M059J (cell line): Measurements from ENCODE around the gene RNF181. TPM values are rescaled to one million over a fixed set of nuclear protein-coding genes. Genes with fewer than 3 reads are reported as not detected.
"Not testable (repeated sequence)": the region's sequence is repeated elsewhere in the genome, so short reads cannot be mapped to it uniquely, and the experiment has no call there.

ENCODE experiments used
- DNase-seq: peaks from one replicate; pipeline ENCODE4 v3.0.0-alpha.2; 2012; ENCODE audit warnings: low read depth
- total RNA-seq: library from RNA; depleted of rRNA; stranded (reverse); fragments of >200 nt; shearing (Covaris generic); gene quantifications from 2 replicates; pipeline ENCODE4 v1.2.3, GENCODE V29; 2014; rRNA removed

The RNF181 gene
- total RNA-seq, 1 experiment from 2014 or later = 332 TPM

DNA sequence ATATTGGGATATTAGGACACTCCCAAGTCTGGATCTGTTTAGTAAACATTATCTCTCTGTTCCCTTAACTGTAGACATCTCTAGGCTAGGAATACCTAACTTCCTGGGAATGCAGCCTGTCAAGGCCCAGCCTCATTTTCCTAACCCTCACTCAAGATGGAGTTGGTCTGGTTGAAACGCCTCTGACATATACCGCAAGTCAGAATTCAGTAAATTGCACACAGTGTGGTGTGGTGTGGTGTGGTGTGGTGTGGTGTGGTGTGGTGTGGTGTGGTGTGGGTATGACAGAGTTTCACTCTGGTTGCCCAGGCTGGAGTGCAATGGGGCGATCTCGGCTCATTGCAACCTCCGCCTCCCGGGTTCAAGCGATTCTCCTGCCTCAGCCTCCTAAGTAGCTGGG is 19.2 kb downstream of the RNF181 start:
- DNase-seq = not testable (repeated sequence)

DNA sequence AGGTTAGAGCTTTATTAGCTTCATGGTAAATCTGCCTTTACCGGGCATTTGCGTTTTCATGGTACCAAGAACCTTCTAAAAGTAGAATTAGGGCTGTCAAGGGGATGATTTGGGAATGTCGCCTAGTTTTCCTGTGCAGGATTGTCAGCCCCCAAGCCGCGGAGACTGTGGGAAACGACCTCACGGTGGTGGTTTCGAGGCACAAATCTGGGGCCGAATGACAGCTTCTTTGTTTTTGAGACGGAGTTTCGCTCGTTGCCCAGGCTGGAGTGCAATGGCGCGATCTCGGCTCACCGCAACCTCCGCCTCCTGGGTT is 19.8 kb downstream of the RNF181 start:
- no peak for DNase-seq

DNA sequence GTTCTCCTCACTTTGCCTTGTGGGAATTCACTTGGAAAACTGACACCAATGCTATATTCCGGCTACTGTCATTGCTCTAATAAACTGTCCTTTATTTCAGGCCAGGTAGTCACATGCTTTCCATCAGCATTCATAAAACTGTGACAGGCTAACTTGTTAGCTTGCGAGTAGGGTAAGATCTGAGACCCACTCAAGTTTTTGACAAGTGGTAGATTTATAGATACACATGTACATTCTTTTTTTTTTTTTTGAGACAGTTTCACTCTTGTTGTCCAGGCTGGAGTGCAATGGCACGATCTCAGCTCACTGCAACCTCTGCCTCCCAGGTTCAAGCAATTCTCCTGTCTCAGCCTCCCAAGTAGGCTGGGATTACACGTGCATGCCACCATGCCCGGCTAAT is 22.2 kb downstream of the RNF181 start:
- DNase-seq = not testable (repeated sequence)

DNA sequence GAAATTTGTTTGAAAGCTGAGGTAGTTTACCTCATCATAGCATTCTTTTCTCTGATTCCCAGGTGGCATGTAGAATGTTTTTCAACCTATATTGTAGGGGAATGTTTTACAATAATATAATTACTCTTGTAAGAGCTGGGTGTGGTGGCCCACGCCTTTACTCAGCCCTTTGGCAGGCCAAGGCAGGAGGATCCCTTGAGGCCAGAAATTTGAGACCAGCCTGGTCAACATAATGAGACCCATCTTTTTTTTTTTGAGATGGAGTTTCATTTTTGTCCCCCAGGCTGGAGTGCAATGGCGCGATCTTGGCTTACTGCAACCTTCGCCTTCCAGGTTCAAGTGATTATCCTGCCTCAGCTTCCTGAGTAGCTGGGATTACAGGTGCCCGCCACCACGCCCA is 24.1 kb downstream of the RNF181 start:
- DNase-seq = no peak

DNA sequence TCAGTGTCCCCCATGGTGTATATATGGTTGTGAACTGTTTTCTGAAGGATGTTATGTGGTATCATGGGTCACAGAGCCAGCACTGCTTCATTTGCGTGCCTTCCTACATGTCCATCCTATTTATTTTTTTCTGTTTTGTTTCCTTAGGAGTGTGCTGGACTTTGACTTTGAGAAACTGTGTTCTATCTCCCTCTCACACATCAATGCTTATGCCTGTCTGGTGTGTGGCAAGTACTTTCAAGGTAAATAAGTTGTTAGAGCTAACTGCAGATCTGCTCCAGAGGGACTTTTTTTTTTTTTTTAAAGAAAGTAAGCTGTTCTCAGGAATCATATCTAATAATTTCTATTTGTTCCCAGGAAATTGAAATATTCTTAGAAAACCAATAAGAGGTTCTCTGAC is 25.8 kb downstream of the RNF181 start:
- no peak for DNase-seq

DNA sequence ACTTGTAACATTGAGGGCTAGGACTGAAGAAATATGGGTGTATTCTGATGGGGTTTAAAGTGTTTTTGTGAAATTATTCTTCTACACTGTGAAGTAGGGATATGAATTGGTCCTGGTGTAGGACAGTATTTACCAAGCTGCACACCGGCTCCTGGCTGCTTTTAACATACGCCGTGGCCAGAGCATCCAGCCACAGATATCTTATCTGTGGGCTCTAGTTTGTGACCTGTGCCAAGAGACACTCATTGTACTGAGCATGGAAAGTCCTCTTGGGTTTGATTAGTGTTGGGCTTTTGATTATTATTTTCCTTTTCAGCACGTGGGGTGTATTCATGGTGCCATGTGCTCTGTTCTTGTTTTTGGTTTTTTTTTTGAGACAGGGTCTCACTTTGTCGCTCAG is 28.4 kb downstream of the RNF181 start:
- no peak for DNase-seq

DNA sequence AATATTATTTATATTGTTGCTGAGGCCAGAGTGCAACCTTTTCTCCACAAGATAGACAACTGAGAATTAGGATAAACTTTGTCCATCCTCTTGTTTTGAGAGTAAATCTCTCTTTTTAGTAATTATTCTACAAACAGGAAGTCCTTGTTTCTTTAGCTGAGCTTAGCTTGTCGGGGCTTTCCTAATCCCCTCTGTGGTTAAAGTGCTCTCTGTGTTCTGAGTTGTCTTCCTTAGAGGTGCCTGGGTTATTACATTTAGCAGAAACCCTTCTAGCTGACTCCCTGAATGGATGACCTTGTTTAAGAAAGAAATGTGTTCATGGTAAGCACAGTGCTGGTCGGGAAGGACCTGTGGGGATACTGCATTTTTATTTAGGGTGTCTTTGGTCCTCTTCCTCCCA is 33.1 kb downstream of the RNF181 start:
- DNase-seq = no peak

DNA sequence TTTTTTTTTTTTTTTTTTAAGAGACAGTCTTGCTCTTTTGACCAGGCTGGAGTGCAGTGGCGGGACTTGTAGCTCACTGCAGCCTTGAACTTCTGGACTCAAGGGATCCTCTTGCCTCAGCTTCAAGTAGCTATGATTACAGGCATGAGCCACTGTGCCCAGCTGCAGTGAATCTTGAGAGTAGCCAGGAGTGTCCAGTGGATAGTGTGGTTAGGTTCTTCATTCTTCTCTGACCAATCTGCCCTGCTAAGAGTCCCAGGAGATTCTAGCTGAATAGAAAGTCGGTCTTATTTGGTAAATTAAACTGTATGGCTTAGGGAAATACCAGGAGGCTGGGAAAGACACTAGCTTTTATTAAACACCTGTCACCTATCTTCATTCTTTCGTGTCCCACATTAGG is 35.8 kb downstream of the RNF181 start:
- no peak for DNase-seq

DNA sequence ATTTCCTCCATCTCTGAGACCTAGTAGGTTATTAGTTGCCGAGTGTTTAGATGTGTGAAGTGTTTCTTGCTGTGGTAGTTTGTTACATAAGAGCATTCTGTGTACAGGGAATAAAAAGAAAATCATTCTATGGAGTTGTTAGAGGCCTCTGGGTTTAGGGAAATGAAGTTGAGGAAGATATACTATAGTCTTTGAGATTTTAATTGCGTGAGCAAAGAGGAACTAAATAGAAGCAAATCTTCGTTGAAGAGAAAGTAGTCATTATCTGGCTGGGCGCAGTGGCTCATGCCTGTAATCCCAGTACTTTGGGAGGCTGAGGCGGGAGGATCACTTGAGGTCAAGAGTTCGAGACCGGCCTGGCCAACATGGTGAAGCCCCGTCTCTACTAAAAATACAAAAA is 39.5 kb downstream of the RNF181 start:
- DNase-seq = no peak

DNA sequence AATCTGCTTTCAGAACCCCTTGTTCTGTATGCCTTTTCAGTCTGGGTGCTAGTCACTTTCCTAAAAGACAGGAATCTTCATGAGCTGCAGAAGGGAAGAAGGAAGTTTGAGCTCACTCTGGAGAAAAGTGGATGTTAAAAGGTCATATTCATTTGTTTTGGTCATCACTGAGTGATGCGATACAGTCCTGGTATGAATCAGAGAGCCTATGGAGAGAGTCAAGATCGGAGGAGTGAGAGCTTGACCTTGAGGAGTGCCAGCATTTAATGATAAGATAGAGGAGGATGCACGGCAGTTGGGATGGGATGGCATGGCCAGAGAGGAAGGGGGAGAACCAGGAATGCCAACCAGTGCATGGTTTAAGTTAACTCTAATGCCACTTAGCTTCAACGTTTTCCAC is 40.1 kb downstream of the RNF181 start:
- no peak for DNase-seq

DNA sequence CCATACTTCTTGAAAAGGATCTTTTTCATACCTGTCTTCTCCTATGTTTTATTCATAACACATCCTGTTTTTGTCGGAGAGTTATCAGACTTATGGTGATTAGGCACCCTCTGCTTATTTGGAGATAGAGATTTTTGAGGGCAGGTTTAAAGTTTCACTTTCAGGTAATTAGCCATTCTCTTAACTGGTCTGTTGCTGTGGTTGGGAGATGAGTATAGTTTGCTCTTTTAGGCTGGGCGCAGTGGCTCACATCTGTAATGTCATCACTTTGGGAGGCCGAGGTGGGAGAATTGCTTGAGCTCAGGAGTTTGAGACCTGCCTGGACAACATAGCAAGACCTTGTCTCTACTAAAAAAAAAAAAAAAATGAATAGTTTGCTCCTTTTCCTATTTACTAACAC is 47.2 kb downstream of the RNF181 start:
- no peak for DNase-seq

DNA sequence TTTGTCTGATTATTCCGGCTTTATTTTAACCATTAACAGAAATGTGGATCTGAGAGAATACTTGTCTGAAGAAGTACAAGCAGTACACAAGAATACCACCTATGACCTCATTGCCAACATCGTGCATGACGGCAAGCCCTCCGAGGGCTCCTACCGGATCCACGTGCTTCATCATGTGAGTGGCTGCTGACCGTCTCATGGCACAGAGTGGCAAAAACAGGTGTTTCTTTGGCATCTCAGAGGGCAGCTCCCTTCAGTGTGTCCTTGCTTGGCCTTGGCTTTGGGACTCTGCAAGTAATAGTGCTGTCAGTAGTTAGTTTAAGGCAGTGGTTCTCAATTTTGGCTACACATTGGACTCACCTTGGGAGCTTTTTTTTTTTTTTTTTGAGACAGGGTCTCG is 49.4 kb downstream of the RNF181 start:
- DNase-seq = no peak

DNA sequence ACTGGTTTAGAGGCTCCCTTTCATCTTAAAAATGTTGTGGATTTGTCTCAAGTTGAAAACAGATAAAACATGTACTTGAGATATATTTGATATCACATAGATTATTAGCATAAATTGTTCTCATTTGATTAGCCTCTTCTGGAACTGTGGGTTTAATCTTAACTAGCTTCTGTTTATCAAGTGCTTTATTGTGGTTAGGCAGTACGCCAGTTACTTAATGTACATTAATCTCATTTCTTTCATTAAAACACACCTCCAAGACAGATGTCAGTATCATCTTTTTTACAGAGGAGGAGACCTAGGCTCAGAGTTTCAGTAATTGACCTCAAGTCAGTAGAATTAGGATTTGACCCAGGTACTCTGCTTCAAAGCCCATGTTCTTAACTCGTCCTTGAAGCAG is 50.6 kb downstream of the RNF181 start:
- DNase-seq = no peak

Other genes starting within 250 kb of the RNF181 start
- gene RETSAT, start 241.2 kb upstream of the RNF181 start, total RNA-seq = 19.0 and 25.0 TPM in 2 replicates
- 9.6 and 13.1 TPM in 2 replicates for gene ELMOD3, start 241.0 kb upstream of the RNF181 start, total RNA-seq
- 78.8 and 89.4 TPM in 2 replicates for gene CAPG, start 185.4 kb upstream of the RNF181 start, total RNA-seq
- gene SH2D6, start 177.0 kb upstream of the RNF181 start, total RNA-seq = not detected in 2 replicates
- gene MAT2A, start 56.6 kb upstream of the RNF181 start, total RNA-seq = 42.2 and 72.4 TPM in 2 replicates
- 21.2 and 56.2 TPM in 2 replicates for gene GGCX, start 34.3 kb upstream of the RNF181 start, total RNA-seq
- 0.27 TPM in 1 of 2 replicates, not detected in the other for gene VAMP8, start 18.2 kb upstream of the RNF181 start, total RNA-seq
- gene VAMP5, start 11.3 kb upstream of the RNF181 start, total RNA-seq = 15.1 and 22.3 TPM in 2 replicates
- gene TMEM150A, start 7.0 kb downstream of the RNF181 start, total RNA-seq = 2.3 and 3.6 TPM in 2 replicates
- 11.9 and 19.1 TPM in 2 replicates for gene C2orf68, start 16.3 kb downstream of the RNF181 start, total RNA-seq
- 102 and 118 TPM in 2 replicates for gene USP39, start 20.4 kb downstream of the RNF181 start, total RNA-seq
- gene SFTPB, start 72.5 kb downstream of the RNF181 start, total RNA-seq = not detected in 2 replicates
- not detected in 2 replicates for gene GNLY, start 98.6 kb downstream of the RNF181 start, total RNA-seq
- gene ATOH8, start 158.2 kb downstream of the RNF181 start, total RNA-seq = 21.4 and 43.0 TPM in 2 replicates